ENCODE results near the gene NF2. TPM values are rescaled to one million over a fixed set of nuclear protein-coding genes. Genes with fewer than 3 reads are reported as not detected.

Gene NF2
- total RNA-seq, 1 donor from 2014 or later = 35.4 TPM

DNA sequence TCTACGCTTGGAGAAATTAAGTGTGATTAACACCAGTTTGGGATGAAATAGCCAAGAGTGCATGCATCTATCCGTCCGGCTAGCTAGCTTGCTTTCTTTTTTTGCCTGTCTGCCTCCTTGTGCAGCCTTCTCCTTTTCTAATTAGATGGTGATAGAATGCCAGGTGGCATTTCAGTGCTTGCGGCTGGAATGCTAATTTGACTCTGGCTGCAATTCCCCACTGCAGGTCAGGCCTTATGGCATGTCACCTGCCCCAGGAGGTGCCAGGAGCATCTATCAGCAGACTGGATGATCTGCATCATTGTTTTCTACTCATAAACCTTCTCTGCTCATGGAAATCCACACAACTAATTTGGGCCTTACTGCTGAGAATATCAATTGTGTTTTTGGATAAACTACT lies 65.2 kb downstream of the NF2 start:
- TF ChIP-seq, protein P1, sequence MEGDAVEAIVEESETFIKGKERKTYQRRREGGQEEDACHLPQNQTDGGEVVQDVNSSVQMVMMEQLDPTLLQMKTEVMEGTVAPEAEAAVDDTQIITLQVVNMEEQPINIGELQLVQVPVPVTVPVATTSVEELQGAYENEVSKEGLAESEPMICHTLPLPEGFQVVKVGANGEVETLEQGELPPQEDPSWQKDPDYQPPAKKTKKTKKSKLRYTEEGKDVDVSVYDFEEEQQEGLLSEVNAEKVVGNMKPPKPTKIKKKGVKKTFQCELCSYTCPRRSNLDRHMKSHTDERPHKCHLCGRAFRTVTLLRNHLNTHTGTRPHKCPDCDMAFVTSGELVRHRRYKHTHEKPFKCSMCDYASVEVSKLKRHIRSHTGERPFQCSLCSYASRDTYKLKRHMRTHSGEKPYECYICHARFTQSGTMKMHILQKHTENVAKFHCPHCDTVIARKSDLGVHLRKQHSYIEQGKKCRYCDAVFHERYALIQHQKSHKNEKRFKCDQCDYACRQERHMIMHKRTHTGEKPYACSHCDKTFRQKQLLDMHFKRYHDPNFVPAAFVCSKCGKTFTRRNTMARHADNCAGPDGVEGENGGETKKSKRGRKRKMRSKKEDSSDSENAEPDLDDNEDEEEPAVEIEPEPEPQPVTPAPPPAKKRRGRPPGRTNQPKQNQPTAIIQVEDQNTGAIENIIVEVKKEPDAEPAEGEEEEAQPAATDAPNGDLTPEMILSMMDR (IDR thresholded peaks at IDR 0.05; ENCODE audit: partially characterized antibody, unreplicated experiment) = no peak
- no peaks in the 10 kb centered on the region for H3K4me1 Mint-ChIP-seq (ENCODE audit: low read depth, unreplicated experiment)
- no peaks in the 10 kb centered on the region for H3K27me3 Mint-ChIP-seq (ENCODE audit: unreplicated experiment)
- no peaks in the 10 kb centered on the region for H3K36me3 Mint-ChIP-seq (ENCODE audit: unreplicated experiment)
- no peak overlapping the region for H3K4me3 Mint-ChIP-seq (ENCODE audit: unreplicated experiment)
- no peak overlapping the region for H3K27ac Mint-ChIP-seq (ENCODE audit: unreplicated experiment)
- H3K9me3 Mint-ChIP-seq (ENCODE audit: unreplicated experiment) = no peaks in the 10 kb centered on the region
- DNase-seq = no peak

DNA sequence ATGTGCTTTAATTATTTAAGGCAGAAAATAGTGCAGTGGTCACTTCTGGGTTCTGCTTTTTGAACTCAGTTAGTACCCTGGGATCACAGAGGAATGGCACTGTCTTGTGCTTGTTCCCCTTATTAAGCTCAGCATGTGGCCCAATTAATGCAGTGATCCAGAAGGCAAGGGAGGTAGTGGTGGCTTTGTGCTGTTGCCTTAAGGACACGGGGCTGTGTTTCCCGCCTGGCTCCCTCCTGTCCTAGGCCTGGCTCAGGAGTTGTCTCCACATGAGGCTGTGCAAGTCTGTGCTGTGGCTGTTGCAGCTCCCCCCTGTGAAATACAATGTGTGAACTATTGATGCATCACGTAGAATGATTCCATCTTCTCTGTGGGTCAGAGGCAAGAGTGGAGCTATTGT lies 67.2 kb downstream of the NF2 start:
- no peaks in the 10 kb centered on the region for H3K27me3 Mint-ChIP-seq (ENCODE audit: unreplicated experiment)
- peaks cover 2% of the 10 kb centered on the region for H3K9me3 Mint-ChIP-seq (ENCODE audit: unreplicated experiment)
- TF ChIP-seq, protein P1 (IDR thresholded peaks at IDR 0.05; ENCODE audit: partially characterized antibody, unreplicated experiment) = no peak
- H3K27ac Mint-ChIP-seq (ENCODE audit: unreplicated experiment) = no peak overlapping the region
- H3K36me3 Mint-ChIP-seq (ENCODE audit: unreplicated experiment) = no peaks in the 10 kb centered on the region
- H3K4me3 Mint-ChIP-seq (ENCODE audit: unreplicated experiment) = no peak overlapping the region
- H3K4me1 Mint-ChIP-seq (ENCODE audit: low read depth, unreplicated experiment) = no peaks in the 10 kb centered on the region
- no peak for DNase-seq

DNA sequence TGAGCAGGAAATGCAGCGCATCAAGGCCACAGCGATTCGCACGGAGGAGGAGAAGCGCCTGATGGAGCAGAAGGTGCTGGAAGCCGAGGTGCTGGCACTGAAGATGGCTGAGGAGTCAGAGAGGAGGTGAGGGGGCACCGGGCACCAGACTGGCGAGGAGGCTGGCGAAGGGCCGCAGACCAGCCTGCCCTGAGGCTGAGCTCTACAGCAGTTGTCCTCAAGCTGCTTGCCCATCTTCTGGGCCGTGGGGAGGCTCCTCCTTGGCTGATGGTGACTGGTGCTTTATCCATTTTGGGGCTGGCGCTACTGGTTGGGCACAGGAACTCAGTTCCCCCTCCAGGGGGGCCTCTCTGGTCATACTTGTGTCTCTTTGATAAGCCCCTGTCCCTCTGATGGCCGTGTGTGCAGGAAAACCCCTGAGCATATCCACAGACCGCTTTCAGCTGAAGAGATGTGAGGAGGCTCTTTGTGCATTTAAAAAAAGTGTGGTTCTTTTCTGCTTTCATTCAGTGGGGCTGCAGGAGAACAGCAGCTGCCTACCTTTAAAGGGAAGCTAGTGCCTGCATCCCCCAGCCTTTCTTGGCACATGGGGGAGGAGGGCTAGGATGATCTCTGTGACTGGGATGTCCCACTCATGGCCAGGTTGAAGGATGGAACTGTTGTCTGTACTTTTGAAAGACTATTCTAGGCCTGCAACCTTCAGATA lies 70.1 kb downstream of the NF2 start:
- H3K4me3 Mint-ChIP-seq (ENCODE audit: unreplicated experiment) = no peak overlapping the region
- no peak for DNase-seq
- no peaks in the 10 kb centered on the region for H3K27me3 Mint-ChIP-seq (ENCODE audit: unreplicated experiment)
- H3K36me3 Mint-ChIP-seq (ENCODE audit: unreplicated experiment) = no peaks in the 10 kb centered on the region
- H3K27ac Mint-ChIP-seq (ENCODE audit: unreplicated experiment) = no peak overlapping the region
- H3K4me1 Mint-ChIP-seq (ENCODE audit: low read depth, unreplicated experiment) = no peaks in the 10 kb centered on the region
- TF ChIP-seq, protein P1 (IDR thresholded peaks at IDR 0.05; ENCODE audit: partially characterized antibody, unreplicated experiment) = no peak
- peaks cover 2% of the 10 kb centered on the region for H3K9me3 Mint-ChIP-seq (ENCODE audit: unreplicated experiment)

DNA sequence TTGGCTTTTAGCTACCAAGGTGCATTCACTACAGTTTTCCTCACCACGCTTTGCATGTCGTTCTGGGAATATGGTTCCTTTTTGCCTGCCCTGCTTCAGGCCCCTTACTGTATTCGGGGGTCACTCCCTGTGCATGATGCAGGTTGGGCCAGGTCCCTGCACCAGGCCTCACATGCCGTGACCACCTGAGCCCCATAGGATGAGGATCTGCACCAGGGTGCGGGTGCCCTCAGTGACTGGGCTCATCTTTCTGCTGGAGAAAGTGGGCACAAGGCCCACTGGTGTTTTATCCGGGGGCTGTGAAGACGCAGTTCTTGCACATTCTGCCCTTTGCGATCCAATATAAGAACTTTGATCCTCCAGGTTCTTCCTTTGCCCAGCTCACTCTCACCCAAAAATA lies 70.7 kb downstream of the NF2 start:
- Mint-ChIP-seq H3K4me3 (ENCODE audit: unreplicated experiment) (no peak overlapping the region), H3K36me3 (ENCODE audit: unreplicated experiment) (no peaks in the 10 kb centered on the region), H3K27ac (ENCODE audit: unreplicated experiment) (no peak overlapping the region), H3K4me1 (ENCODE audit: low read depth, unreplicated experiment) (no peaks in the 10 kb centered on the region), H3K27me3 (ENCODE audit: unreplicated experiment) (no peaks in the 10 kb centered on the region), H3K9me3 (ENCODE audit: unreplicated experiment) (peaks cover 2% of the 10 kb centered on the region)
- DNase-seq = no peak
- TF ChIP-seq, protein P1 (IDR thresholded peaks at IDR 0.05; ENCODE audit: partially characterized antibody, unreplicated experiment) = no peak

DNA sequence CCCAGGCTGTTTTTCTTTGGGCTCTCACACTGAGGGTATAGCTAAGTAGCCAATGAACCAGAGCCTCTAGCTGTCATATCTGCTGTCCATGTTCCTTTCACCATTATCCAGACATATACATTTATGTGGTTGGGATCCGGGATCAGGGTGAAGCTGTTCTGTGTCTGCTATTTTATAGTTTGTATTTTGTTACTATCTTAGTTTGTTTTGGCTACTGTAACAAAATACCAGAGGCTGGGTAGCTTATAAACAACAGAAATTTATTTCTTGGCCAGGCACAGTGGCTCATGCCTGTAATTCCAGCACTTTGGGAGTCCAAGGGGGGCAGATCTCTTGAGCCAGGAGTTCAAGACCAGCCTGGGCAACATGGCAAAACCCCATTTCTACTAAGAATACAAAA lies 75.9 kb downstream of the NF2 start:
- H3K9me3 Mint-ChIP-seq (ENCODE audit: unreplicated experiment) = peaks cover 6% of the 10 kb centered on the region
- H3K4me3 Mint-ChIP-seq (ENCODE audit: unreplicated experiment) = no peak overlapping the region
- peaks cover 1% of the 10 kb centered on the region for H3K27me3 Mint-ChIP-seq (ENCODE audit: unreplicated experiment)
- DNase-seq = no peak
- no peaks in the 10 kb centered on the region for H3K4me1 Mint-ChIP-seq (ENCODE audit: low read depth, unreplicated experiment)
- H3K36me3 Mint-ChIP-seq (ENCODE audit: unreplicated experiment) = no peaks in the 10 kb centered on the region
- TF ChIP-seq, protein P1 (IDR thresholded peaks at IDR 0.05; ENCODE audit: partially characterized antibody, unreplicated experiment) = no peak
- no peak overlapping the region for H3K27ac Mint-ChIP-seq (ENCODE audit: unreplicated experiment)

Measured in glutamatergic neuron (in vitro differentiated cells).